GM15510 (cell line): Measurements from ENCODE around the gene SLC6A16.

ENCODE experiments used
- POLR2A ChIP-seq: IDR thresholded peaks from 3 replicates; pipeline ENCODE4 v1.6.1; 2011; ENCODE audit warnings: borderline replicate concordance; ENCODE audit not compliant: insufficient read length; ENCODE audit errors: extremely low read depth

SLC6A16 gene

GRCh38 chr19:49324801-49325576 lies at the start of gene SLC6A16:
TSS of gene SLC6A16 (minus strand) at chr19:49325191. CDS start at chr19:49311347, 13,844 bp downstream.
- TF ChIP-seq POLR2A, result no peak

- no peak for TF ChIP-seq POLR2A
Observed at GRCh38 chr19:49371184-49371583, 46.2 kb upstream of the SLC6A16 start.

- no peak for TF ChIP-seq POLR2A
Observed at GRCh38 chr19:49368711-49369358, 43.8 kb upstream of the SLC6A16 start.

GRCh38 chr19:49366110-49366509 lies 41.1 kb upstream of the SLC6A16 start:
- no peak for TF ChIP-seq POLR2A

- no peak for TF ChIP-seq POLR2A
Observed at GRCh38 chr19:49364083-49364737, 39.2 kb upstream of the SLC6A16 start.

- no peak for TF ChIP-seq POLR2A
Observed at GRCh38 chr19:49363268-49364082, 38.5 kb upstream of the SLC6A16 start, which contains the start of gene DKKL1. TSS of gene DKKL1 (plus strand) at chr19:49363877. CDS start at chr19:49363999, 122 bp downstream.

GRCh38 chr19:49362929-49363267 lies 37.9 kb upstream of the SLC6A16 start:
- no peak for TF ChIP-seq POLR2A

- no peak for TF ChIP-seq POLR2A
Observed at GRCh38 chr19:49362048-49362928, 37.3 kb upstream of the SLC6A16 start, which contains the start of gene TEAD2. TSS of gene TEAD2 (minus strand) at chr19:49362416. CDS start at chr19:49360075, 2,341 bp downstream.

- TF ChIP-seq POLR2A, result no peak
Observed at GRCh38 chr19:49361438-49362047, 36.6 kb upstream of the SLC6A16 start.

- TF ChIP-seq POLR2A, result no peak
Observed at GRCh38 chr19:49359851-49360820, 35.1 kb upstream of the SLC6A16 start.

GRCh38 chr19:49357186-49357585 lies 32.2 kb upstream of the SLC6A16 start:
- no peak for TF ChIP-seq POLR2A

GRCh38 chr19:49356382-49356781 lies 31.4 kb upstream of the SLC6A16 start:
- TF ChIP-seq POLR2A, result no peak
